BE2C (cell line): ENCODE results near the gene ESYT2.
A peak's percentile ranks its signal among the peaks of the same experiment; 100 is the strongest.

Source experiments
- DNase-seq: peaks from one replicate; pipeline ENCODE4 v3.0.0-alpha.2; 2020
- H3K27me3 ChIP-seq: fragments of 250-450 bp; sonication (Bioruptor Pico); 2 replicates; pipeline ENCODE4 v1.5.1; 2020; ENCODE audit warnings: mild to moderate bottlenecking
- H3K36me3 ChIP-seq: fragments of 250-450 bp; sonication (Bioruptor Pico); 2 replicates; pipeline ENCODE4 v1.5.1; 2020; ENCODE audit warnings: mild to moderate bottlenecking
- H3K4me1 ChIP-seq: fragments of 250-450 bp; sonication (Bioruptor Pico); 2 replicates; pipeline ENCODE4 v1.5.1; 2020
- H3K4me3 ChIP-seq: 2 replicates; pipeline ENCODE4 v1.5.1; 2011; ENCODE audit warnings: low read depth, low read length
- H3K9me3 ChIP-seq: fragments of 250-450 bp; sonication (Bioruptor Pico); 2 replicates; pipeline ENCODE4 v1.5.1; 2020
- CTCF ChIP-seq: IDR thresholded peaks from 2 replicates; pipeline ENCODE4 v1.5.1; 2012; ENCODE audit warnings: mild to moderate bottlenecking, low read depth, low read length

The ESYT2 gene

DNA sequence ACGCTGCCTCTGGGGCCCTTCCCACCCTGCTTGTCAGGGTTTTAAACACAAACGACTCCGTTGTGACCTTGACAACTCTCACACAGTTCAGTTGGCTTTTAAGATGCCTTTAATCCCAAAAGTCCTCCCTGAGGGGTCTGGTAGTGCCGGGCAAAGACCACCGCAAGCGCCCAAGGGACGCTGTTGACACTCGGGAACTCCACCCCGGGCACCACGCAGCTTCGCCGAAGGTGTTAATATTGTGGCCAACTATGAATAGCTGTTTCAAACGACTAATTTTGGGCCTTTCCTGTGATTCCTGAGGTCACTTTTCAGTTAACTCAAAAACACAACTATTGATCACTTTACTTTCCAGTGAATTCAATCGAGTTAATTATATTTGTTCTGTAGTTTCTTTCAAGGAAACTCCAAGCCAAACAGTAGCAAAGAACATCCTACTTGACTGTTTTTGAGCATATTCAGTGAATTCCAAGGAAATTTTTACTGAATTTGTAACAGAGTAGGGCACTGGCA is 958 bp upstream of the ESYT2 start:
- no peak for TF ChIP-seq CTCF
- Histone ChIP-seq H3K27me3 (no peaks in the 10 kb centered on the region), H3K4me1 (no peaks in the 10 kb centered on the region; the same call in 1 of the 2 replicates), H3K36me3 (no peaks in the 10 kb centered on the region), H3K9me3 (no peaks in the 10 kb centered on the region), H3K4me3 (peak overlapping the region; percentile 76)
- DNase-seq = no peak

GRCh38 chr7:158829021-158829341 is 328 bp downstream of the ESYT2 start:
- no peaks in the 10 kb centered on the region; the same call in 1 of the 2 replicates for H3K4me1 ChIP-seq
- no peak for TF ChIP-seq CTCF
- no peaks in the 10 kb centered on the region for H3K27me3 ChIP-seq
- H3K36me3 ChIP-seq = no peaks in the 10 kb centered on the region
- no peaks in the 10 kb centered on the region for H3K9me3 ChIP-seq
- DNase-seq = peak; percentile 82
- H3K4me3 ChIP-seq = peak overlapping the region; percentile 75

GRCh38 chr7:158828133-158829020 is 932 bp downstream of the ESYT2 start:
- Histone ChIP-seq H3K9me3 (no peaks in the 10 kb centered on the region), H3K4me1 (no peaks in the 10 kb centered on the region; the same call in 1 of the 2 replicates), H3K4me3 (peak overlapping the region; percentile 75), H3K36me3 (no peaks in the 10 kb centered on the region), H3K27me3 (no peaks in the 10 kb centered on the region)
- no peak for TF ChIP-seq CTCF
- DNase-seq = peak; percentile 53

- no peaks in the 10 kb centered on the region for H3K9me3 ChIP-seq
- peak overlapping the region; percentile 75 for H3K4me3 ChIP-seq
- no peaks in the 10 kb centered on the region for H3K36me3 ChIP-seq
- no peak for TF ChIP-seq CTCF
- H3K4me1 ChIP-seq = no peaks in the 10 kb centered on the region; the same call in 1 of the 2 replicates
- H3K27me3 ChIP-seq = no peaks in the 10 kb centered on the region
- DNase-seq = no peak
Measured at GRCh38 chr7:158827411-158828132, 1.7 kb downstream of the ESYT2 start.

- no peak for TF ChIP-seq CTCF
- Histone ChIP-seq H3K9me3 (no peaks in the 10 kb centered on the region), H3K36me3 (no peaks in the 10 kb centered on the region), H3K4me3 (no peak overlapping the region), H3K4me1 (no peaks in the 10 kb centered on the region; the same call in 1 of the 2 replicates), H3K27me3 (no peaks in the 10 kb centered on the region)
- DNase-seq = no peak
Measured at GRCh38 chr7:158825628-158826289, 3.5 kb downstream of the ESYT2 start.
